ENCODE measurements around the gene TMEM88.

DNA sequence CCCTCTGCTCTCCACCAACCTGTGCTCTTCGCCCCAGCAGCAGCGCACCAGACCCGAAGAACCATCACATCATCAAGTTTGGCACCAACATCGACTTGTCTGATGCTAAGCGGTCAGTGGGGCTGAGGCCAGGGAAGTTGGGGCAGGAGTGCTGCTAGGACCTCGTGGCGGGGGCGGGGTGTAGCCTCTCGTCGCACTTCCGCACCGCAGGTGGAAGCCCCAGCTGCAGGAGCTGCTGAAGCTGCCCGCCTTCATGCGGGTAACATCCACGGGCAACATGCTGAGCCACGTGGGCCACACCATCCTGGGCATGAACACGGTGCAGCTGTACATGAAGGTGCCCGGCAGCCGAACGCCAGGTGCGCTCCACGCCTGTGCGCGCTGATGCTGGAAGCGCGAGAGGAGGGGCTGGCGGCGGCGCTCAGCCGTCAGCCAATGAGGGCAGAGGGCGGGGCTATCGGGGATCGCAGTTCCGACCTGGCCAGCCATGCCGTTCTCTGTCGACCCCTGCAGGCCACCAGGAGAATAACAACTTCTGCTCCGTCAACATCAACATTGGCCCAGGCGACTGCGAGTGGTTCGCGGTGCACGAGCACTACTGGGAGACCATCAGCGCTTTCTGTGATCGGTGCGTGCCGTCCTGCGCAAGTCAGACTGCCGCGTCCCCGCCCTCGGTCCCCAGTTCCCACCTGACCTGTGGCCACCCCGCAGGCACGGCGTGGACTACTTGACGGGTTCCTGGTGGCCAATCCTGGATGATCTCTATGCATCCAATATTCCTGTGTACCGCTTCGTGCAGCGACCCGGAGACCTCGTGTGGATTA is 3.2 kb upstream of the TMEM88 start:
- TF ChIP-seq, protein P1, sequence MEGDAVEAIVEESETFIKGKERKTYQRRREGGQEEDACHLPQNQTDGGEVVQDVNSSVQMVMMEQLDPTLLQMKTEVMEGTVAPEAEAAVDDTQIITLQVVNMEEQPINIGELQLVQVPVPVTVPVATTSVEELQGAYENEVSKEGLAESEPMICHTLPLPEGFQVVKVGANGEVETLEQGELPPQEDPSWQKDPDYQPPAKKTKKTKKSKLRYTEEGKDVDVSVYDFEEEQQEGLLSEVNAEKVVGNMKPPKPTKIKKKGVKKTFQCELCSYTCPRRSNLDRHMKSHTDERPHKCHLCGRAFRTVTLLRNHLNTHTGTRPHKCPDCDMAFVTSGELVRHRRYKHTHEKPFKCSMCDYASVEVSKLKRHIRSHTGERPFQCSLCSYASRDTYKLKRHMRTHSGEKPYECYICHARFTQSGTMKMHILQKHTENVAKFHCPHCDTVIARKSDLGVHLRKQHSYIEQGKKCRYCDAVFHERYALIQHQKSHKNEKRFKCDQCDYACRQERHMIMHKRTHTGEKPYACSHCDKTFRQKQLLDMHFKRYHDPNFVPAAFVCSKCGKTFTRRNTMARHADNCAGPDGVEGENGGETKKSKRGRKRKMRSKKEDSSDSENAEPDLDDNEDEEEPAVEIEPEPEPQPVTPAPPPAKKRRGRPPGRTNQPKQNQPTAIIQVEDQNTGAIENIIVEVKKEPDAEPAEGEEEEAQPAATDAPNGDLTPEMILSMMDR (IDR thresholded peaks at IDR 0.05), result peak; percentile 87
- TF ChIP-seq EZH2 (IDR thresholded peaks at IDR 0.05) (no peak), EZH2phosphoT487 (IDR thresholded peaks at IDR 0.05) (no peak)

Measured in neural progenitor cell (in vitro differentiated cells).